H1 (cell line): ENCODE data around the gene KLHL1. TPM values are rescaled to one million over a fixed set of nuclear protein-coding genes. Genes with fewer than 3 reads are reported as not detected.

Experiments
- CTCF ChIA-PET: fragments of 300-600 bp; sonication (Branson Sonifier 250); formaldehyde crosslinking; loops from one replicate; lab custom pipeline; 2021; ENCODE audit not compliant: partially characterized antibody; lab: Charles Lee
- POLR2A ChIA-PET: fragments of 300-600 bp; sonication (Branson Sonifier 250); formaldehyde crosslinking; loops from one replicate; lab custom pipeline; 2021; ENCODE audit warnings: inconsistent platforms; ENCODE audit not compliant: partially characterized antibody; lab: Charles Lee
- DNase-seq, 2 experiments: peaks; one replicate each; pipeline versions ENCODE4 v3.0.0 to v3.0.0-alpha.2; 2010 to 2022; ENCODE audit warnings: low spot score in 2 of 2, low read depth in 1 of 2, mixed read lengths in 1 of 2
- FAIRE-seq: peaks from 2 replicates; lab custom pipeline; 2011; peaks lifted over from hg19 to GRCh38; lab: Jason Lieb, UNC
- H2AFZ ChIP-seq: 2 replicates; pipeline ENCODE4 v1.8.1; 2012; ENCODE audit warnings: low read length, inconsistent platforms
- H2AK5ac ChIP-seq: 2 replicates; pipeline ENCODE4 v1.6.1; 2013; ENCODE audit warnings: low read depth, low read length
- H2BK120ac ChIP-seq: replicated peaks from 2 replicates; pipeline ENCODE3; 2013; ENCODE audit warnings: low read depth, low read length, inconsistent platforms
- H2BK12ac ChIP-seq: 2 replicates; pipeline ENCODE4 v1.6.1; 2013; ENCODE audit warnings: low read depth, low read length
- H2BK15ac ChIP-seq: 2 replicates; pipeline ENCODE4 v1.6.1; 2013; ENCODE audit warnings: low read length
- H2BK20ac ChIP-seq: 2 replicates; pipeline ENCODE4 v1.6.1; 2013; ENCODE audit warnings: low read length
- H2BK5ac ChIP-seq: 2 replicates; pipeline ENCODE4 v1.6.1; 2013; ENCODE audit warnings: low read depth, low read length
- H3K14ac ChIP-seq: 2 replicates; pipeline ENCODE4 v1.6.1; 2013; ENCODE audit warnings: inconsistent platforms; ENCODE audit not compliant: insufficient read length
- H3K18ac ChIP-seq: 2 replicates; pipeline ENCODE4 v1.6.1; 2013; ENCODE audit warnings: low read length; ENCODE audit errors: extremely low read depth
- H3K23ac ChIP-seq: 2 replicates; pipeline ENCODE4 v1.6.1; 2013; ENCODE audit warnings: inconsistent platforms; ENCODE audit not compliant: insufficient read length
- H3K23me2 ChIP-seq: 2 replicates; pipeline ENCODE4 v1.6.1; 2013; ENCODE audit warnings: low read depth, low read length
- H3K27ac ChIP-seq: 2 replicates; pipeline ENCODE4 v1.6.1; 2011; ENCODE audit warnings: low read depth, low read length, inconsistent platforms
- H3K27me3 ChIP-seq, 4 experiments: replicated peaks in 1 of 4; 1 replicate in 1 of 4; 2 replicates in 3 of 4; pipeline versions ENCODE4 v1.6.1 to v1.8.1; 2011 to 2013; ENCODE audit warnings: low read length in 3 of 4, mild to moderate bottlenecking in 3 of 4, inconsistent platforms in 2 of 4, mixed read lengths in 2 of 4, moderate library complexity in 1 of 4; ENCODE audit not compliant: control insufficient read depth in 3 of 4, insufficient read depth in 3 of 4; ENCODE audit errors: extremely low read depth in 1 of 4
- H3K36me3 ChIP-seq, 4 experiments: 2 replicates each; pipeline versions ENCODE4 v1.6.1 to v1.8.1; 2011 to 2013; ENCODE audit warnings: mild to moderate bottlenecking in 4 of 4, low read length in 3 of 4, moderate library complexity in 2 of 4, control low read depth in 1 of 4, inconsistent platforms in 1 of 4; ENCODE audit not compliant: insufficient read depth in 4 of 4, control insufficient read depth in 2 of 4
- H3K4ac ChIP-seq: replicated peaks from 2 replicates; pipeline ENCODE3; 2013; ENCODE audit warnings: low read length, low read depth, mixed read lengths, inconsistent platforms; ENCODE audit not compliant: insufficient read length
- H3K4me1 ChIP-seq, 4 experiments: replicated peaks in 1 of 4; 1 replicate in 1 of 4; 2 replicates in 3 of 4; pipeline versions ENCODE4 v1.6.1 to v1.8.1; 2011 to 2013; ENCODE audit warnings: low read length in 3 of 4, inconsistent platforms in 2 of 4, mixed read lengths in 1 of 4; ENCODE audit not compliant: insufficient read depth in 4 of 4, control insufficient read depth in 3 of 4
- H3K4me2 ChIP-seq, 2 experiments: 2 replicates each; pipeline versions ENCODE4 v1.6.1 to v1.8.1; 2011 to 2013; ENCODE audit warnings: low read depth in 2 of 2, low read length in 2 of 2, control low read depth in 1 of 2, inconsistent platforms in 1 of 2, mild to moderate bottlenecking in 1 of 2; ENCODE audit not compliant: insufficient read depth in 1 of 2
- H3K4me3 ChIP-seq, 4 experiments: fragments of 200-600, 300-600 bp in 1 of 4; sonication (generic), shearing (Covaris generic), sonication (Bioruptor Twin) in 1 of 4; 2 replicates each; pipeline versions ENCODE4 v1.5.1 to v1.8.1; 2011 to 2016; ENCODE audit warnings: low read length in 4 of 4, low read depth in 3 of 4, control low read depth in 2 of 4, inconsistent platforms in 2 of 4, mild to moderate bottlenecking in 2 of 4, mixed read lengths in 1 of 4, moderate library complexity in 1 of 4; ENCODE audit not compliant: insufficient read depth in 2 of 4; ENCODE audit errors: extremely low read depth in 1 of 4
- H3K56ac ChIP-seq: replicated peaks from 2 replicates; pipeline ENCODE3; 2013; ENCODE audit warnings: low read depth, mild to moderate bottlenecking, mixed read lengths, low read length, inconsistent platforms; ENCODE audit not compliant: insufficient read length
- H3K79me1 ChIP-seq: 2 replicates; pipeline ENCODE4 v1.6.1; 2013; ENCODE audit warnings: low read depth, low read length, control low read depth
- H3K79me2 ChIP-seq, 2 experiments: 2 replicates each; pipeline versions ENCODE4 v1.6.1 to v1.8.1; 2012 to 2013; ENCODE audit warnings: low read length in 2 of 2, mild to moderate bottlenecking in 2 of 2, inconsistent platforms in 1 of 2; ENCODE audit not compliant: insufficient read depth in 2 of 2, control insufficient read depth in 1 of 2
- H3K9ac ChIP-seq, 4 experiments: replicated peaks in 1 of 4; 1 replicate in 1 of 4; 2 replicates in 3 of 4; pipeline versions ENCODE4 v1.6.1 to v1.8.1; 2011 to 2013; ENCODE audit warnings: low read depth in 3 of 4, low read length in 3 of 4, control low read depth in 2 of 4, mild to moderate bottlenecking in 2 of 4, moderate library complexity in 2 of 4, inconsistent platforms in 1 of 4; ENCODE audit errors: extremely low read depth in 1 of 4
- H3K9me3 ChIP-seq, 2 experiments: 2 replicates each; pipeline versions ENCODE4 v1.6.1 to v1.8.1; 2012 to 2013; ENCODE audit warnings: mild to moderate bottlenecking in 2 of 2, moderate library complexity in 2 of 2, control low read depth in 1 of 2, inconsistent platforms in 1 of 2, low read depth in 1 of 2, low read length in 1 of 2, mixed read lengths in 1 of 2; ENCODE audit not compliant: insufficient read depth in 2 of 2
- H4K20me1 ChIP-seq, 2 experiments: replicated peaks in 1 of 2; 2 replicates each; pipeline versions ENCODE3 to v1.8.1; 2011 to 2013; ENCODE audit warnings: inconsistent platforms in 2 of 2, low read length in 2 of 2, mild to moderate bottlenecking in 1 of 2; ENCODE audit not compliant: insufficient read depth in 2 of 2, control insufficient read depth in 1 of 2
- H4K5ac ChIP-seq: 2 replicates; pipeline ENCODE4 v1.6.1; 2013; ENCODE audit warnings: low read length, low read depth, mixed read lengths, inconsistent platforms; ENCODE audit not compliant: insufficient read length
- H4K8ac ChIP-seq: 2 replicates; pipeline ENCODE4 v1.8.0; 2013; ENCODE audit warnings: mild to moderate bottlenecking, moderate library complexity, low read length, inconsistent platforms; ENCODE audit not compliant: insufficient read depth; ENCODE audit errors: extremely low read depth
- H4K91ac ChIP-seq: replicated peaks from 2 replicates; pipeline ENCODE3; 2013; ENCODE audit warnings: low read length, mixed read lengths, inconsistent platforms; ENCODE audit not compliant: insufficient read length
- ATF2 ChIP-seq: IDR thresholded peaks from 2 replicates; pipeline ENCODE4 v1.6.1; 2012; ENCODE audit warnings: low read length, inconsistent platforms
- CREB1 ChIP-seq: IDR thresholded peaks from 2 replicates; pipeline ENCODE4 v1.6.1; 2012; ENCODE audit warnings: inconsistent platforms
- KDM5A ChIP-seq: fragments of 200-600 bp; IDR thresholded peaks from 2 replicates; pipeline ENCODE4 v1.7.1; 2012; ENCODE audit warnings: mild to moderate bottlenecking, low read length, inconsistent platforms, mixed read lengths
- POLR2AphosphoS5 ChIP-seq: IDR thresholded peaks from 2 replicates; pipeline ENCODE4 v1.6.1; 2011; ENCODE audit warnings: low read depth, low read length
- SAP30 ChIP-seq: fragments of 300-600 bp; sonication (generic); IDR thresholded peaks from 2 replicates; pipeline ENCODE4 v1.7.1; 2012; ENCODE audit warnings: low read length, moderate library complexity, mild to moderate bottlenecking, inconsistent platforms; ENCODE audit not compliant: insufficient read depth, insufficient replicate concordance
- SUZ12 ChIP-seq: fragments of 200-600 bp; sonication (generic); IDR thresholded peaks from 2 replicates; pipeline ENCODE4 v1.6.1; 2012; ENCODE audit warnings: mild to moderate bottlenecking, inconsistent platforms, low read length, moderate library complexity, mixed read lengths
- WGBS, 2 experiments: shearing (Covaris generic) in 1 of 2; methylation state at CpG; one replicate each; pipeline versions ENCODE4 v1.1.6 to v1.1.7; 2013 to 2015; ENCODE audit warnings: low lambda C conversion rate in 2 of 2, mixed read lengths in 2 of 2, inconsistent platforms in 1 of 2, low coverage in 1 of 2, missing lambda C conversion rate in 1 of 2; ENCODE audit not compliant: insufficient replicate concordance in 2 of 2, insufficient coverage in 1 of 2, insufficient read length in 1 of 2; ENCODE audit errors: extremely low coverage in 1 of 2, missing lambda C conversion rate in 1 of 2; 5-methylcytosine and 5-hydroxymethylcytosine counted together
- polyA plus RNA-seq, 7 experiments: library from polyadenylated mRNA; depleted of rRNA in 3 of 7; stranded (reverse) in 5 of 7; unstranded in 2 of 7; fragments of >200 nt in 5 of 7; fragments of 200-250 nt in 2 of 7; gene quantifications; 1 replicate in 5 of 7; 2 replicates in 1 of 7; 4 replicates in 1 of 7; pipeline versions ENCODE4 v1.2.1 to v1.2.3, GENCODE V29; 2011 to 2013; ENCODE audit warnings: missing spikeins in 2 of 7, mixed read lengths in 2 of 7
- total RNA-seq: library from RNA; stranded (reverse); fragmentation: NEBNext Ultra II Directional; extraction: Animal tissue kit (Norgen Biotek cat#: 25700); gene quantifications from 2 replicates; pipeline ENCODE4 v1.2.1, GENCODE V29; 2021

KLHL1 gene
- total and polyA plus RNA-seq, 2 of the 8 experiments (the other 6 are each of a cell fraction or from before 2014, with no cell fraction given), result not detected

GRCh38 chr13:69776937-69777336, 331.3 kb downstream of the KLHL1 start:
- Histone ChIP-seq H3K27me3 (no peaks in the 10 kb centered on the region), H4K91ac (no peak overlapping the region), H3K9me3 (no peaks in the 10 kb centered on the region; a peak in 1 of 4 replicates), H3K36me3 (no peaks in the 10 kb centered on the region; a peak in 1 of 8 replicates), H2BK5ac (no peak overlapping the region), H3K23me2 (no peaks in the 10 kb centered on the region), H3K79me2 (no peaks in the 10 kb centered on the region), H3K4me3 (no peak overlapping the region), H2BK20ac (no peak overlapping the region), H3K4ac (no peak overlapping the region), H3K23ac (no peak overlapping the region), H3K56ac (no peak overlapping the region), H3K9ac (no peak overlapping the region), H4K8ac (no peak overlapping the region), H3K14ac (no peak overlapping the region), H3K27ac (no peak overlapping the region), H3K4me2 (no peak overlapping the region), H2AFZ (no peak overlapping the region), H3K4me1 (no peaks in the 10 kb centered on the region), H2BK120ac (no peak overlapping the region), H3K79me1 (no peaks in the 10 kb centered on the region), H4K5ac (no peak overlapping the region), H2BK12ac (no peak overlapping the region), H3K18ac (no peak overlapping the region), H2AK5ac (no peak overlapping the region), H4K20me1 (no peaks in the 10 kb centered on the region), H2BK15ac (no peak overlapping the region)
- FAIRE-seq (no peak), DNase-seq (no peak)
- POLR2A ChIA-PET, result no interaction called here
- CTCF ChIA-PET, result no interaction called here
- TF ChIP-seq POLR2AphosphoS5, result no peak
- no peak for TF ChIP-seq KDM5A
- no peak for TF ChIP-seq ATF2
- TF ChIP-seq SUZ12, result no peak
- TF ChIP-seq SAP30, result no peak
- TF ChIP-seq CREB1, result no peak
- 93% methylated on average over 4 of the region's 4 CpGs; no CpG with 5 or more reads in 1 of the 2 experiments for WGBS, 2 experiments
